KBM-7 (cell line): ENCODE data around the gene GLRX3.
A peak's percentile ranks its signal among the peaks of the same experiment; 100 is the strongest.

Source experiments
- DNase-seq: peaks from one replicate; pipeline ENCODE4 v3.0.0-alpha.2; 2015
- in situ Hi-C: fragments of 300-500 bp; cut with MboI; formaldehyde crosslinking; loops from 2 replicates; pipeline ENCODE4 v1.14.3; 2020; ENCODE audit warnings: low sequenced_read_pairs, low pct_unique_long_range_greater_than_20kb, mixed read lengths

The GLRX3 gene

DNA sequence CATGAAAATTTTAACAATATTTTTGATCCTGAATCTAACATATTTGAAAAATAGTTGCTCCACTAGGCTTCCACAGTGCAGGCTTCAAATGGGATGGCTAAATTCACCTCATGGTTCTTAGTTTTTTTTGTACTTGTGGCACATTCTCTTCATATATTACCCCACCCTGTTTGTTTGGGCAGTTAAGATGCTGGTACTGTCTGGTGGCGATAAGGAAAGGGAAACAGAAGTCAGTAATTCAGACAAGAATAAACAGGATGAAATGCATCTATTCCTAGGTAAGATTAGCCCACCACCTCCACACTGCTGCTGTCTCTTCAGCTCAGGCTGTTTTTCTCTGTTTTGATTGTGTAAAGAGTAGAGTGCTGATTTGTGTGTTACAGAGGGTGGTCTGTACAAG, 44.2 kb downstream of the GLRX3 start:
- no peak for DNase-seq
- in situ Hi-C loops, result loop anchor here (25.0 kb wide), 1 partner anchor 1682 kb away; no protein-coding TSS in a partner anchor

DNA sequence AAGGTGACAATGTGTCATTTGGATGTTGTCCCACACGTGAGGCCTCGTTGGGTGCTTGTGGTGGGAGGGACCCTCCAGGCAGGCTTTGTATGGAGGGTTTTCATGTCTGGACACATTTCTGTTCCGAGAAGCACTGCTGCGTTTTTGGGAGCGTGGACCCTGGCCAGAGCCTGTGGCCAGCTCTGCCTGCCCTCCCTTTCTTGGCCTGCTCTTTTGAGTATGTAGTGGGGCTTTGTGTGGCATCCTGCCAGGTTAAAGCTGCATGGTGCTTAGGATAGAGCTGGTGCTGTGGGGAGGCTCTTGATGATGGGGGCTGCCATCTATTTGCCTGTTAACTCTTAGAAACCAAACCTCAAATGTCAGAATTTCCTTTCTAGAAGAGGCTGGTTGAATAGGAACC, 45.7 kb downstream of the GLRX3 start:
- in situ Hi-C loops, result loop anchor here (25.0 kb wide), 1 partner anchor 1680 kb away; no protein-coding TSS in a partner anchor
- no peak for DNase-seq

DNA sequence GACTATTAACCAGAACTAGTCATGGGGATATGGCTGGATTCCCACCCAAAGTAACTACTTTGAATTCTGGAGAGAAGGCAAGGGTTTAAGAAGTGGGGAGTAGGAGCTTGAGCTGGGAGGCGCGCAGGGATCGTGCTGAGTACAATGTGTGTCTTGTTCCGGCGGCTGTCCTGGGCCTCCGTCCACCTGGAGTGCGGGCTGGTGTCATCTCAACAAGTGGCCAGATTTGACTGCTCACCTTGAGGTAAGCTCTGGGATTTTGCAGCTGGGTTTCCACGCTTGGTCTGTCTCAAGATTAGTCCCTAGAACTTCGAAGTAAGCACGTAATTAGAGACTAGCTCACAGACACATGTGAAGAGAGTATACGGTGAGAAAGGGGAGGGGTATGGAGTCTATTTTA, 49.4 kb downstream of the GLRX3 start:
- in situ Hi-C loops, result loop anchor here (25.0 kb wide), 1 partner anchor 1677 kb away; no protein-coding TSS in a partner anchor
- DNase-seq, result no peak

DNA sequence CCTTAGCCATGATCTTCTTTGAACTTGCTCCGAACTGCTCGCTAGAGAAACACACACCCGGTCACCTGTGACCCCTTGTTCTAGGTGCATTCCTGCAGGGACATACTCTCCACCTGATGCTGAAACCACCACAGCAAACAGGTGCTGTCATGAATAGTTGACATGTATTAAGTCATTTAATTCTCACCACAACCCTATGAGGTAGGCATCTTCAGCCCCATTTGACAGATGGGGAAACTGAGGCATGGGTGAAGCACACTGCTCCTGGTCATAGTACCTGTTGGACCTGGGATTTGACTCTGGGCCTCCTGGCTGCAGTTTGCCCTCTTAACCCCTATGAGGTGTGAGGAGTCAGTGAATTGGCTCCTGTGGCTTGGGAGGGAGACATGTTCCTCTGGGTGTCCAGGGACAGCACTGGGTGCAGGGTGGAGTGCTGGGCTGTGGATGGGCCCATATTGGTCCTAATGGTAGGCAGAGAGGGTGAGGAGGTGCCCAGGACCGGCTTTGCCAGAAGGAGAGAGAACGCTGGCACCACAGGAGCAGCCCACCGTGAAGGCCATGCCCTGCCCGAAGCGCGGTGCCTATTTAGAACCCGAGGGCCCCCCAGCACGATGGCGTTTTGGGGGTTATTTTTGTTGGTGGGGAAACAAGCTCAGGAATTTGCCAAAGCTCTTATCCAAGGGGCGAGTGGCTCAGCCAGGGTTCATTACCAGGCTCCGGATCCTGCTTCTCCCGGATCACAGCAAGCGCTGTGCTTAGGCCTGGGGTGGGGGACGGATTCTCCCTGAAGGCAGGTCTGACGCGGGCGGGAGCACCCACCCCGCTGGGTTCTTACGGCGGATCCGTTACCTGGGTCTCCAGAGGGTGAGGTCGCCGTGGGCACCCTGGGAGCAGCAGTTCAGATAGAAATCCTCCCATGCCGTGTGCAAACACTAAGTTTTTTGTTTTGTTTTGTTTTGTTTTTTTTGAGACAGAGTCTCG, 52.3 kb downstream of the GLRX3 start:
- in situ Hi-C loops, result loop anchor here (25.0 kb wide), 1 partner anchor 1674 kb away; no protein-coding TSS in a partner anchor
- no peak for DNase-seq

DNA sequence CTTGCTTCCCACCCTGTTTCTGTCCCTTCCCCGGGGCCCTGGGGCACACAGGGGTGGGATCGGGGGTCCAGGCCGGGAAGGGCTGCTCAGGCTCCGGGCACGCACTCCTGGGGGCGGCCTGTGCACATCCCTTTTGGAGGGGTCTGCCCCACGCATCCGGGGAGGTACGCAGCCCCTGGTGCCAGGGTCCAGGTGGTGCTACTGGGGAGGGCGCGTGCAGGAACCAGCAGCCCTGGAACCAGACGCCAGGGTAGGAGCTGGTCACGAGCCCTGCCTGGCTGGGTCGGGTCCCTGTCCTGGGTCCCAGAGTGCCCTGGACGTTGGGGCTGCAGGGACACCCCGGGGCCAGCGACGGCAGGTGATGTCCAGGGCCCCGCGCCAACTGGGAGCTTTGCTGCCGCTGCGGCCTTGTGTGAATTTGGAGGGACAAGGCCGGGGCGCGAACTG, 53.4 kb downstream of the GLRX3 start:
- in situ Hi-C loops, result loop anchor here (25.0 kb wide), 1 partner anchor 1673 kb away; no protein-coding TSS in a partner anchor
- DNase-seq, result no peak

DNA sequence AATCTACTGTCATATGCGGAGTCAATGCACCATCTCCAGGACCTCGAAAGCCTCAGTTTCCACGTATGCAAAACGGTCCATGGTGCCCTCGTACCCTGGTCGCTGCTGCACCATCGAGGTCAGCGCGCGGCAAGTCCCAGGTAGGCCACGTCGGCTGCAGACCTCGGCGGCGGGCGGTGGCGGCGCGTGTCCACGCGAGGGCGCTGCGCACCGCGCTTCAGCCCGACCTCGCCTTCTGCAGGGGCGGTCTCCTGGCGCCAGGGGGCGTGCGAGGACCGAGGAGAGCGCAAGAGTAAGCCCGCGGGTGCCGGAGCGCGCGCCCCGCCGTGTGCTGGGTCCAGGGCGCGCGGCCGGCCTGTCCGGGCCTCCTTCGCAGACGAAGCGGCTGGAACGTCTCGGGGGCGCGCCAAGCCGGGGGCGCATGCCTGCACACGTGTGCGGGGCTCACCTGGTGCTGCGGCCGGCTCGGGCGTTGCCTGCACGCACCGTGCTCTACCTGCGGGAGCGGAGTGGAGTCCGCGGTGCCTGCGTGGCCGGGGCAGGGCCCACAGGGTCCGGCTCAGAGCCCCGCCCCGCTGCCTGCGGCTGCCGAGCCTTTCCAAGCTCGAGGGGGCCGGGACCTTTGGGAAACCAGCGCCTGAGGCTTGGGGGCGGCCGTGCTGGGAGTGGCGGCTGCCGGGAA, 54.0 kb downstream of the GLRX3 start:
- in situ Hi-C loops, result loop anchor here (25.0 kb wide), 1 partner anchor 1672 kb away; no protein-coding TSS in a partner anchor
- DNase-seq, result peak; percentile 84

DNA sequence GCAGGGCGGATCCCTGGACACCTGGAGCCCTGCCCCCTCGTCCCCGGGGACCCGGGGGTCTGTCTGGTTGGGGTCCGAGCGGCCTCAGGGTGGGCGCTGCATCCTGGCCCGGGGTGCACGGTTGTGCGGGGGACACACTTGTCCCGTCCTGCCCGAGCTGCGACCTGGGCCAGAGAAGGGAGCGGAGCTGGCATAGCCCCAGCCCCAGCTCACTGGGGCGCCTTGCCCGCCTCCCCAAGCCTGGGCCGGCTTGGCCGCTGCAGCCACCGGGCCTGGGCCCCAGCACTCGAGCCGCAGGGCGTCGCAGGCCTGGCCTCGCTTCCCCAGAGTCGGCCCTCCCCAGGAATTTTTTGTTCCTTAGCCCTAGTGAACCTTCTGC, 54.5 kb downstream of the GLRX3 start:
- in situ Hi-C loops, result loop anchor here (25.0 kb wide), 1 partner anchor 1672 kb away; no protein-coding TSS in a partner anchor
- DNase-seq, result no peak

DNA sequence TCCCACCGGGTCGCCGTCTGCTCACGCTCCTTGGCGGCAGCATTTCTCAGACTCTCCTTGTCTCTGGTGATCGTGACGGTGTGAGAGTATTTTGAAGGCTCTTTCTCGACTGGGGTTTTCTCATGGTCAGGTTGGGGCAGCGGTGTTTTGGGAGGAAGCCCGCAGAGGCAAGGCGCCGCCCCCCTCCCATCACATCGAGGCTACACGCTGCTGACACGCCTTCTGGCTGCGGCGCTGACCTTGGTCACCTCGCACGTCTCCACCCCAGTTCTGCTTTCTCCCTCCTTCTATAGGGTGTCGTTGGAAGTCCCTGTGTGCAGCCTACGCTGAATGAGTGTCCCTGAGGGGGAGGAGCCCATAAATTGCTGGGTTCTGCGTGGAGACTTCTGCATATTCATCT, 55.2 kb downstream of the GLRX3 start:
- in situ Hi-C loops, result loop anchor here (25.0 kb wide), 1 partner anchor 1671 kb away; no protein-coding TSS in a partner anchor
- DNase-seq, result no peak

DNA sequence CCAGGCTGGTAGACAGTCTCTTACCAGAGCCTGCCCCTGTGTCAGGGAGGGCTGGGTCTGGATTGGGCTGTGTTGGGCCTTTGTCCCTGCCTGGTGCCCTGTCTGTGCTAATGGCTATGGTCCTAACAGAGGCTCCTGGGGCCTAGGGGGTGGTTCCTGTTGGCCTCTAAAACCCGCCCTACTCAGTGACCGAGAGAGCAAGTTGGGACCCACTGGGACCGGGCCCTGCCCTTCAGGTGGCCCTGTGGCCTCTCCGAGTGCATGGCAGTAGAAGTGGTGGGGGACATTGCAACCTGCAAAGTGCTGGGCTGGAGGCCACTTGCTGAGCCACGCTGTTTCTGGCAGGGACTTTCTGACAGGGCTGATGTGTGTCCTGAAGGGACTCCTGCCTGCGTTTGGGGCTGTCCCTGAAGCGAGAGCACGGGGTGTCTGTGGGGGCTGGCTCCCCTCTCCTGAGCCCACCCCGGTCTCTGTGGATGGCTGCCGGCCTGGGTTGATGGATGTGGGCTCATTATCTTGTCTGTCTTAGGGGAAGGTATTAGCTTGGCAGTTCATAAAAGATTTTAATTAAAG, 56.2 kb downstream of the GLRX3 start:
- in situ Hi-C loops, result loop anchor here (25.0 kb wide), 1 partner anchor 1670 kb away; no protein-coding TSS in a partner anchor
- DNase-seq, result no peak

DNA sequence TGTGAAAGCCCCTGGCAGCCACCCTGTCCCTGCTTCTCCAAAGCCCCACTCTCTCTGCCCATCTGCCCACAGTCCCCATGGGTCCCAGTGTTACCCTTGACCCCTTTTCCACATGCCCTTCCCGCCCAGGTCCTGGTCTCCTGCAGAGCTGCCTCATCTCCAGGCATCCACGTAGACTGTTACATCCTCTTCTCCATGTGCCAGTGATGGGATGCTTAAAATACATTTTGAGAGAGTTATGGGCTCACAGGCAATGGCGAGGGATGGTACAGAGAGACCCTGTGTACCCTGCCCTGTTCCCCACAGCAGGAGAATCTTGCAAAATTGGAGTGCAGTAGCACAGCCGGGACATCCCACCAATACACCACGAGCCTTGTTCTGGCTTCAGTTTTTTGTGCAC, 56.8 kb downstream of the GLRX3 start:
- DNase-seq, result no peak
- in situ Hi-C loops, result loop anchor here (25.0 kb wide), 1 partner anchor 1669 kb away; no protein-coding TSS in a partner anchor

DNA sequence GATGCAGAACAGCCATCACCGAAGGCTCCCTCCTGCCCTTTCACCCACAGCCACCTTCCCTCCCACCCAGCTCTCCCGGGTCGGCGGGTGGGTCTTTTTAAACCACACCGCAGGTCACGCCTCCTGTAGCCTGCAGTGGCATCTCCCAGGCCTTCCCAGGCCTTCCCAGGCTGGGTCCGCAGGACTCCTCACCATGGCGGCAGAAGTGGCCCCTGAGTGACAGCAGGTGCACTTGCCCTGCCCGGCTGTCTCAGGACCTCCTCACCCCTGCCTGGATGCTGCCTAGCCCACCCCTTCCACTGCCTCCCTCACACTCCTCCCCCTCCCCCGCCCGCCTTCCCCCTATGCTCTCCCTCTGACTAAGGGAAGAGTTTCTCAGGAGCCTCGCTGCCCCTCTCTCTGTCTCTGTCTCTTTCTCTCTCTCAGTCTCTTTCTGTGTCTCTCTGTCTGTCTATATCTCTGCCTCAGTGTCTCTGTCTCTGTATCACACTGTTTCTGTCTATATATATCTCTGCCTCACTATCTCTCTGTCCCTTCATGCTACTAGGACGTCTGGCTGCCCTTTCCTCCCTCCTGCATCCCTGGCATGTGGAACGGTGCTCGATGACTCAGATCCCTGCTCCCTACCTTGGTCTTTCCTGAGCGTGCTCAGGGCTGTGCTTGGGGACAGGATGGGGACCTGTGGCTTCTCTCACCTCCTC, 57.5 kb downstream of the GLRX3 start:
- no peak for DNase-seq
- in situ Hi-C loops, result loop anchor here (25.0 kb wide), 1 partner anchor 1669 kb away; no protein-coding TSS in a partner anchor

DNA sequence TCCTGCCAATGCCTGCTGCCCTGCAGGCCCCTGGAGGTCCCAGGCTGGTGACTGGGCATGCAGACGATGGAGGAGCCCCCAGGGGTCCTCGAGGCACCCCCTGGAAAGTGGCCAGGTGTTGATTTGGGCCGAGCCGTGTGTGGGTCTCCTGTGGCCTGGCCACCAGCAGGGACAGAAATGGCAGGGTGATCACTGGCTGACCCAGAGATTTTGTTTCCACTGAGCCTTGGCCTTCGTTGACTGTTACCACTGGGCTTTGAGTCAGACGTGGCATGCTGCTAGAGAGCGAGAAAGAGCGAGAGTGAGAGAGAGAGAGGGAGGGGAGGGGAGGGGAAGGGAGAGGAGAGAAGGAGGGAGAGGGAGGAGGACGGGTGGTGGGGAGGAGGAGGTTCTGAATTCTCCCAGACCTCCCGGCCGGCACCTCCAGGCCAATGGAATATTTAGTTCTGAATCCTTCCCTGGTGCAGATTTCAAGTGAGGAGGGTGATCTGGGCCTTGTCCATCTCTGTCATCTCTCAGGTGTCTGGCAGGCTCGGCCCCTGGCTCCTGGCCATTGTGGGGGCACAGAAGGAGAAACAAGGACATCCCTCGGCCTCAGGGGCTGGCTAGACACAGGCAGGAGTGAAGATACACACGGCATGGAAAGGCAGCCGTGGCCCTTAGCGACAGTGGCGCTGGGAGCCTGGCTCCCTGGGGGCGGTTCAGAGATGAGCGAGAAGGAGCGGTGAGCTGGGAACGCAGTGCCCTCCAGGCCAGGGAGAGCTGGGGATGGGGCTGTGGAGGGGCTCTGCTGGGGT, 58.2 kb downstream of the GLRX3 start:
- in situ Hi-C loops, result loop anchor here (25.0 kb wide), 1 partner anchor 1668 kb away; no protein-coding TSS in a partner anchor
- no peak for DNase-seq

DNA sequence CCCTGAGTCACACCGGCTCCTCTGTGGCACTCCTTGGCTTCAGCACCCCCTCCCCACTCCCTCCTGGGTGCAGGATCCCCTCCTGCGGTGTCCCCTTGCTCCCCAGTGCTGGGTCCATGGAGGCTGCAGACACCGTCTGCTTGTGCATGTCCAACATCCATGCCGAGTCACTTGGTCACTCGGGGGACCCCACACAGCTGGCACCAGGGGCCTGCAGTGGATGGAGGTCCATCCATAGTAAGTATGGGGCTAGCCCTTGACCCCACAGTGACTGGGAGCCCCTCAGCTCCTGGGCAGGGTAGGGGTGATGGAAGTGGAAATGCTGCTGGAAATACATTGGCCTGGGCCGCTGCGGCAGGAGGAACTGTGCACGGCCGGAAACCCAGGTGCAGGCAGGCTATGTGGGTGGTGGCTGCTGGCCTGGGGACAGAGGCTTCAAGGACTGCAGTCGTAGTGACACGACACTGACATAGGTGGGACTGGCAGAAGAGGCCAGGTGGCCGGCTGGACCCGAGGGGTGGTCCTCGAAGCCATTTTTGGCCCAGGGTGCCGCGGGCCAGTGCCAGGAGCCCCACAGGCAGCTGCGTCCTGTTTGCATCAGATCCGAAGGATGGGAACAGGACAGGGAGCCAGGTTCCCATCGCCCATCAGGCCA, 58.9 kb downstream of the GLRX3 start:
- in situ Hi-C loops, result loop anchor here (25.0 kb wide), 1 partner anchor 1667 kb away; no protein-coding TSS in a partner anchor
- no peak for DNase-seq

DNA sequence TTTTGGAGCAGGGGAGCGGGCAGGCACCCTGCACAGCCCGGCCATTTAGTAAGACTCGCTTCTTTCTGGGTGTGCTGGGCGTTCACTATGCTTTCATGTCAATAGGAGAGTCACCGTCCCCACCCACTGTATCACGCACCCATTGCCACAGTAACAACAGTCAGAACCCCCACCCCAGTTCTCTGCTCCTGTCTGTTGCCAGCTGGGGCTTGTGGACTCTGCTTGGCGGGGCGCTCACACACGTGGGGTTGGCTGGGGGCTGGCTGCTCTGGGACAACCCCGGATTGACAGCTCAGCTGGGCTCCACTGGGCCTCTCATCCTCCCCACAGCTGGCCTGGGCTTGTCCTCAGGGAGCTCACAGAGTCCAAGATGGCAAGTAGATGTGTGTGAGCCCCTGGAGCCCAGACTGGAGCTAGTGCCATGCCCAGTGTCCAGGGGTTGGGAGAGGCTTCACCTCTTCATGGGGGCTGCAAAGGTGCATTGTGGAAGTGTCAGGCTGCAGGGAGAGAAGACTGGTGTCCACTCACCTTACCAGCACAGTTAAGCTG, 59.6 kb downstream of the GLRX3 start:
- in situ Hi-C loops, result loop anchor here (25.0 kb wide), 1 partner anchor 1666 kb away; no protein-coding TSS in a partner anchor
- DNase-seq, result no peak

DNA sequence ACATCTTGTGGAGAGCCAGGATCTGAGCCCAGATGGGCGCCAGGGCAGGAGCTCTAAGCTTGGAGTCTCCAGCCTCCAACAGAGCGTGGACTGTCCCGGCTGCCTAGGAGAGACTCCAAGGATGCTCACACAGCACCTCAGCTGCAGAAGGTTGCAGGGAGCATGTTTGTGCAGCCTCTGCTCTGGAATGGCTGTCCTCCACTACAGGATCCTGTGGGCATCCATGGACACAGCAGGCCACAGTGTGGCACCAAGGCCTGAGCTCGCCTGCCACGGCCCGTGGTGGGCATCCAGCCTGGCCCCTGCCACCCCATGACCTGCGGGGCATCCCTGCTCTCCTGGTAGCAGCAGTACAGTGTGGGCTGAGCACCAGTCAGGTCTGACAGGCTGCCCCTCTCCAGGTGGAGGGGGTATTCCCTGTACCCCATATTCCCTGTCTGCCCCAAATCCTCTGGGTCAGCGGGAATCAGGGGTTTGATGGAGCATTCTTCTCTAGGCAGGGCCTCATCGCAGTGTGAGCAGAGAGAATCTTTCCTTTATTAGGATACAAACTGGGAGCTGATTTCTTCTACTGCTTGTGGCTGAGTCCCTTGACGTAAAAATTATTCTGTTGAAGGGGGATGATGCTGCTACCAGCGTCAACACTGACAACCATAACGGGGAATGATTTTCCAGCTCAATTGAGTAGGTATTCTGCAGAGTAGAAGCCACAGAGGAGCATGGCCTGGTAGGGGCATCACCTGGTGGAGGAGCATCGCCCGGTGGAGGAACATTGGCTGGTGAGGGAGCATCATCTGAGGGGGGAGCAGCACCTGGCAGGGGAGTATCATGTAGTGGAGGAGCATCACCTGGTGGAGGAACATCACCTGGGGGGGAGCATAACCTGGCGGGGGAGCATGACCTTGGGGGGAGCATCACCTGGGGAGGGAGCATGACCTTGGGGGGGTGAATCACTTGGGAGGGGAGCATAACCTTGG, 60.6 kb downstream of the GLRX3 start:
- in situ Hi-C loops, result loop anchor here (25.0 kb wide), 1 partner anchor 1666 kb away; no protein-coding TSS in a partner anchor
- no peak for DNase-seq

DNA sequence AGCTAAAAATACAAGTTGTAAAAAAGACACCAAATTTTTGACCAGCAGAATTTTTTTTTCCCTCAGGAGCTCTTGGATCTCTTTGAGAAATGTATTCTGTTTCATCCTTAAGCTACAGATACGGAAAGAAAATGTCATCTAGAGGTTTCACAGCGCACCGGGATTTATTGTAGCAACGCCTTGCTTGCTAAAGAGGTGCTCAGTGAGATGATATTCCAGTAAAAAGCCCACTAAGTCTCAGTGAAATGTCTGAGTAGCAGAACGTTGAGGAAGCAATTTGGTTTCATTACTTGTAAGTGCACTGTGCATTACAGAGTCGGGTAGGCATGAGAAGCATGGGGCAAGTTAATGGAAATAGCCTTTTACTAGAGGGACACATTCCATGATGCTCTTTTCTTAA, 62.5 kb downstream of the GLRX3 start:
- DNase-seq, result no peak
- in situ Hi-C loops, result loop anchor here (25.0 kb wide), 1 partner anchor 1664 kb away; no protein-coding TSS in a partner anchor
